Ectodermal cell (in vitro differentiated cells): Measurements from ENCODE around the gene SAMM50.

Experiments used
- H3K27ac ChIP-seq: 2 replicates; pipeline ENCODE4 v1.7.0; 2013; ENCODE audit warnings: mild to moderate bottlenecking, low read depth, low read length; ENCODE audit not compliant: insufficient read depth, poor library complexity, severe bottlenecking
- H3K27me3 ChIP-seq: 2 replicates; pipeline ENCODE4 v1.7.0; 2013; ENCODE audit warnings: mild to moderate bottlenecking, low read length; ENCODE audit not compliant: insufficient read depth, control insufficient read depth, poor library complexity, severe bottlenecking
- H3K36me3 ChIP-seq: one replicate; pipeline ENCODE4 v1.7.0; 2013; ENCODE audit warnings: low read length; ENCODE audit not compliant: control insufficient read depth, insufficient read depth
- H3K4me1 ChIP-seq: one replicate; pipeline ENCODE4 v1.7.0; 2013; ENCODE audit warnings: low read length; ENCODE audit not compliant: control insufficient read depth, insufficient read depth
- H3K4me3 ChIP-seq: 2 replicates; pipeline ENCODE4 v1.7.0; 2013; ENCODE audit warnings: low read depth, low read length, control low read depth; ENCODE audit not compliant: insufficient read depth
- H3K9me3 ChIP-seq: 2 replicates; pipeline ENCODE4 v1.7.0; 2013; ENCODE audit warnings: mild to moderate bottlenecking, low read length, moderate library complexity; ENCODE audit not compliant: control insufficient read depth
- WGBS, 2 experiments: methylation state at CpG; one replicate each; pipeline ENCODE4 v1.1.7; 2013; ENCODE audit warnings: missing lambda C conversion rate in 2 of 2; 5-methylcytosine and 5-hydroxymethylcytosine counted together

The SAMM50 gene

DNA sequence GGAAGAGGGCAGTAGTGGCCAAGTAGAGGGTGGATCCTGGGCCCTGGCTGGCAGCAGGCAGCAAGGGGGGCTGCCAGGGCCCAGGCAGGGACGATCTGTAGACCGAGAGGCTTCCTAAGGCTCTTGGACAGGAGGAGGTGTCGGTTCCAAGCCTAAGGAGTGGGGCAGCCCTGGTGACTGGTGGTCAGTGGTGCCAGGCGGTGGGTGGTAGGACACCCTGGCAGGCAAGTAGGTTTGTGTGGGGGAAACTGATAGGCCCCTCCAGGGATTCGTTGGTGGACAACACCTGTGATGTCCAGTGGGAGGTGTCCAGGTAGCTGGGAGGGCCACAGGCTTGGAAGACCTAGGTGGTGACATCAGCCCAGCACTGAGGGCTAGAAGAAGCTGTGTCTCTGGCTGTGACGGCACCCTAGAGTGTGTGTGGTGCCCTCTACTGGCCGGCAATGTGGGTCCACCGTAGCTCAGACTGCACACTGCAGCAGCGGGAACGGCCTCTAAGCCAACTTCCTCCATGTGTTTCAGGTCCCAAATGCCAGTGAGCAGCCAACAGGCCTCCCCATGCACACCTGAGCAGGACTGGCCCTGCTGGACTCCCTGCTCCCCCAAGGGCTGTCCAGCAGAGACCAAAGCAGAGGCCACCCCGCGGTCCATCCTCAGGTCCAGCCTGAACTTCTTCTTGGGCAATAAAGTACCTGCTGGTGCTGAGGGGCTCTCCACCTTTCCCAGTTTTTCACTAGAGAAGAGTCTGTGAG is 9.4 kb upstream of the SAMM50 start:
- Histone ChIP-seq H3K4me3 (no peak overlapping the region), H3K36me3 (peaks cover 4% of the 10 kb centered on the region), H3K27ac (no peak overlapping the region), H3K27me3 (no peaks in the 10 kb centered on the region), H3K4me1 (no peaks in the 10 kb centered on the region), H3K9me3 (no peaks in the 10 kb centered on the region)
- 72 to 74% methylated on average over 12 of the region's 12 CpGs for WGBS, 2 experiments

DNA sequence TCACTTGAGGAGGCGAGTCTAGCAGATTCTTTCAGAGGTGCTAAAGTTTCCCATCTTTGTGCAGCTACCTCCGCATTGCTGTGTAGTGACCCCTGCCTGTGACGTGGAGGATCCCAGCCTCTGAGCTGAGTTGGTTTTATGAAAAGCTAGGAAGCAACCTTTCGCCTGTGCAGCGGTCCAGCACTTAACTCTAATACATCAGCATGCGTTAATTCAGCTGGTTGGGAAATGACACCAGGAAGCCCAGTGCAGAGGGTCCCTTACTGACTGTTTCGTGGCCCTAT is 8.9 kb upstream of the SAMM50 start:
- H3K36me3 ChIP-seq = peaks cover 4% of the 10 kb centered on the region
- no peaks in the 10 kb centered on the region for H3K27me3 ChIP-seq
- no peak overlapping the region for H3K4me3 ChIP-seq
- H3K27ac ChIP-seq = no peak overlapping the region
- H3K4me1 ChIP-seq = no peaks in the 10 kb centered on the region
- H3K9me3 ChIP-seq = no peaks in the 10 kb centered on the region
- 92 to 93% methylated on average over 7 of the region's 7 CpGs for WGBS, 2 experiments

DNA sequence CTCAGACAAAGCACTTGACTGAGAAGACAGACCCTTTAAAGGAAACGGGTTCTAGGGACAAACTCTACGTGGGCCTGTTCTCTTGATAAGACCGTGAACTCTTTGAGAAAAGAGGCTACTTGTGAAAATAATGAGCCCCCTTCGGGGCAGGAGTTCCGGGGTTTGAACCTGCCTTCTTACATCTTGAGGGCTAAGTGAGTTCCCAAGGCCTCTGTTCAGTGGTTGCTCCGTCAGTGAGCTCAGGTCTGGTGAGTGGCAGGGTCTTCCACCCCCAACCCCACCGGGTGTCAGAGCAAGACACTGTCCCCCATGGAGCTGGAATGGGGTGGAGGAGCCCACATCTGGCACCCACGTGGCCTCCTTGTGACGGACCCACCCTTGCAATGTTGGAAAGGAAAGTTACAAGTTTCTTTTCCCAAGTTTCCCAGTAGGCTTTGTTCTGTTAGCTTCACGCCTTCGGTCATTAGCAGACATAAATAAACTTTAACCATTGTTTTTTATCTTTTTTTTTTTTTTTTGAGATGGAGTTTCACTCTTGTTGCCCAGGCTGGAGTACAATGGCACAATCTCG is 6.3 kb upstream of the SAMM50 start:
- no peaks in the 10 kb centered on the region for H3K36me3 ChIP-seq
- 92% methylated on average over 10 to 12 of the region's 12 CpGs for WGBS, 2 experiments

DNA sequence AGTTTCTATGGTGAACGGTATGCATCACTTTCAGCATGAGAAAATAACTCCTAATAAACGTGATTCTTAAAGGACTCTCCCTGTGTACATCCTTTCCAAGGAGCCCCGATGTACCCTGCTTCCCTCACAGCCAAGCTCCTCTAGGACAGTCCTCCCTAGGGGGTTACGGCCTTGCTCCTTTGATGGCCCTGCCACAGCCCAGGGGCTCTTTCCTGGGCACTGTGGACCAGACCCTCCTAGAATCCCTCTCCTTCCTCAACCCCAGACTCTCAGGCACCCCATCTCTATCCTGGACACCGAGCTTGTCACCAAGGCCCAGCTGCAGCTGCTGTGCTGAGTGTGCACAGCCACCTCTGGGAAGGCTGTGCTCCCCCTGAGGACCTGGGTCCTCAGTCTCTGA is 3.9 kb upstream of the SAMM50 start:
- Histone ChIP-seq H3K4me1 (peaks cover 6% of the 10 kb centered on the region), H3K27me3 (no peaks in the 10 kb centered on the region), H3K36me3 (no peaks in the 10 kb centered on the region), H3K9me3 (no peaks in the 10 kb centered on the region), H3K4me3 (no peak overlapping the region), H3K27ac (no peak overlapping the region)
- 88 to 89% methylated on average over 5 of the region's 5 CpGs for WGBS, 2 experiments

More for the DNA sequence above, 6.3 kb upstream of the SAMM50 start:
- Histone ChIP-seq H3K27me3 (no peaks in the 10 kb centered on the region), H3K9me3 (no peaks in the 10 kb centered on the region), H3K27ac (no peak overlapping the region), H3K4me3 (no peak overlapping the region), H3K4me1 (peaks cover under 1% of the 10 kb centered on the region)

DNA sequence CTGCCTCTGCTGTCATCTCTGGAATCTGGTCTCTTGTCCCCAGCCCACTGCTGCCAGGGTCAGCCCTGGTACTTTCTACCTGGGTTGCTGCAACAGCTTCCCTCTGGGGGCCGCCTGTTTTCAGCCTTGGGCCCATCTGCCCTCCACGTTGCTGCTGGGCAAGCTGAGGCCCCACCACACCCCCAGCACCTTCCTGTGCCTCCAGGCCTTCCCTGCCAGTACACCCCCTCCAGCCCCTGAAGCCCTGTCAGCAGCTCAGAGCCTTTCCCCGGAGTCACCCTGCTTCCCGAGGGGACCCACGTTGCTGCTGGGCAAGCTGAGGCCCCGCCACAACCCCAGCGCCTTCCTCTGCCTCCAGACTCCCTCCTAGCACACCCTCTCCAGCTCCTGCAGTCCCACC is 3.3 kb upstream of the SAMM50 start:
- WGBS, 2 experiments = 66% methylated on average over 7 of the region's 7 CpGs
- no peak overlapping the region for H3K27ac ChIP-seq
- H3K4me1 ChIP-seq = peaks cover 6% of the 10 kb centered on the region
- H3K4me3 ChIP-seq = no peak overlapping the region
- H3K9me3 ChIP-seq = no peaks in the 10 kb centered on the region
- no peaks in the 10 kb centered on the region for H3K36me3 ChIP-seq
- no peaks in the 10 kb centered on the region for H3K27me3 ChIP-seq

DNA sequence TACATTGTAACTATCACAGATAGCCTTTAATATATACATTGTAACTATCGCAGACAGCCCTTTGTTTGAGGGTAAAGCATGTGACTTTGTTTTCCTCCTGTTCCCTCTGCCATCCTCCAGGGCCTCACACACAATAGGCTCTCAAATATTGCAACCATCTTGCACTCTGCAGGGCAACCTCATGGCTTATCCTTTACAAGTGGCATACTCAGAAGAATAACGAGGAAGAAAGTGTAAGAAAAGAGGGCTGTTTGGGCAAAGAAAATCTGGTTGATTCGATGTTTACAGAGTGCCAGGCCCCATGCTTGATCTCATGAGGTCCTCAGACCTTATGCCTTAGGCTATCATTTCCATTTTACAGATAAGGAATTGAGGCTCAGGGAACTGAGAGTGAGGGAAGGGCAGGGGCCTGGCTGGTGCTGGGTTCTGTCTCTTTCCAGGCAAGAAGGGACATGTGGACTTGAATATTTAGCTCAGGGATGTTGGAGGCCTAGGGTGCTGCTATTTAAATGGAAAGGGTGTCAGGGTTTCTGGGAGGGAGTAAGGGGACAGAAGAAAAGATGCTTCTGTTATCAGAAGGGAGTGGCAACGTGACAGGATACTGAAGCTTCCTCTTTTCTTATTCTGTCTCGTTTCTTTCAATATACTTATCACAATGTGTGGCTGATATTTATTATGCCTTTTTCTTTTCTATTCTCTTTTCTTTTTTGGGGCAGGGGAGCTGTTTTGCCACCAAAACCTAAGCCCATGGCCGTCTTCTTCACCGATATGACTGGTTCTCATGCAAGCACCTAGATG is 1.1 kb upstream of the SAMM50 start:
- no peaks in the 10 kb centered on the region for H3K27me3 ChIP-seq
- 54 to 56% methylated on average over 6 of the region's 7 CpGs for WGBS, 2 experiments
- no peak overlapping the region for H3K27ac ChIP-seq
- no peaks in the 10 kb centered on the region for H3K36me3 ChIP-seq
- no peaks in the 10 kb centered on the region for H3K9me3 ChIP-seq
- H3K4me3 ChIP-seq = peak overlapping the region; percentile 88
- peaks cover 6% of the 10 kb centered on the region for H3K4me1 ChIP-seq

DNA sequence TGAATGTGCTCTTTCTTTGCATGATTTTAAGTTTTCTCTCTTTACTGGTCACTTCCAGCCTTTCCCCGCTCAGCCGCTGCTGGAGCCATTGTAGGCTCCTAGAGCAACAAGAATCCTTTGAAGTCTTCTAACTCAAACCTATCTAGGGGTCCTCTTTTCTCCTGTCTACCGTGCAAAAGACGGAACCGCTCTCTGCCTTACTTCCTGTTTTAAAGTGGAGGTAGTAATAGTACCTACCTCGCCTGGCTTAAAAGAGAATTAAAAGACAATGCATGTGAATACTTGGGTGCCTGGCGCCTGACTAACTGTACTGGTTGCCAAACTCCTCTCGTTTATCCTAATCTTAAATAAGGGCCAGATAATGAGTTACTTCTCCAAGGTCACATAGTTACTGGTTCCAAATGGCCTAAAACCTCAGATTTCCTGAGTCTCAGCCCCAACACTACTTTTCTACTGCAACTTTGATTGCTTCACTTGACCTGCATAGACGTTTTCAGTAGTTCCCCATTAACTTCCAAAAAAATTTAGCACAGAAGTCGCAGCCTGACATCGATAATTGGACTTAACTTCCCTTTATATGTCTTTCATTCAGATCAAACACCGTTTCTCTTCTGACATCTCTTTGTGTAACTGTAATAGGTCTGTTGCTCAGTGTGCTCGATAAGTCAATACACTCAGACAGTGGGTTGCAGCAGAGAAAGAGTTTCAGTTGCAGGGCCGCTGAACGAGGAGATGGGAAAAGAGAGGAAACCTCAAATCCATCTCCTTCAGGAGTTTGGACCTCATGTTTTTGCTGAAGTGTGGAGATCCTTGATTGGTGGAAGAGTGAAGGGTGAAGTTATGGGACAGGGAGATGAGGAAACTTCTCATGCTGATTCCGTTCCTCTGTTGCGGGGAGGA is 891 bp downstream of the SAMM50 start:
- Histone ChIP-seq H3K4me1 (peaks cover 6% of the 10 kb centered on the region), H3K4me3 (peak overlapping the region; percentile 88), H3K36me3 (no peaks in the 10 kb centered on the region), H3K9me3 (no peaks in the 10 kb centered on the region), H3K27me3 (no peaks in the 10 kb centered on the region), H3K27ac (peak overlapping the region; percentile 55)
- WGBS, 2 experiments = 48% methylated on average over 17 of the region's 17 CpGs

DNA sequence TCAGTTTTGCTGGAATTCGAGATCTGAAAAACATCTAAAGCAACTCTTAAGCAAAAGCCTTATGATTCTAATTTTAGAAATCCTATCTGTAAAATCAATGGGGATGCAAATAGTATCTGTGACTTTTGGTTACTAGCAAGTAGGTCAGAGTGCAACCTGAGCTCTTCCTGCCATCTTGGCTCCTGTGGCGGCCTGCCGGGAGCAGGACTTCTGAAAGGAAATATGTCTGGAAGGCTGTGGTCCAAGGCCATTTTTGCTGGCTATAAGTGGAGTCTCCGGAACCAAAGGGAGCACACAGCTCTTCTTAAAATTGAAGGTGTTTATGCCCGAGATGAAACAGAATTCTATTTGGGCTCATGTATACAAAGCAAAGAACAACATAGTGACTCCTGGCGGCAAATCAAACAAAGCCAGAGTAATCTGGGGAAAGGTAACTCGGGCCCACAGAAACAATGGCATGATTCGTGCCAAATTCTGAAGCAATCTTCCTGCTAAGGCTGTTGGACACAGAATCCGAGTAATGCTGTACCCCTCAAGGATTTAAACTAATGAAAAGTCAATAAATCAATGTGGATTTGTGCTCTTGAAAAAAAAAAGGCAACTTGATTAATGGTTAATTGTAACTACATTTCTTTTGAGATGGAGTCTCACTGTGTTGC is 1.7 kb downstream of the SAMM50 start:
- H3K36me3 ChIP-seq = no peaks in the 10 kb centered on the region
- peaks cover 6% of the 10 kb centered on the region for H3K4me1 ChIP-seq
- H3K27ac ChIP-seq = no peak overlapping the region
- H3K9me3 ChIP-seq = no peaks in the 10 kb centered on the region
- 91 to 95% methylated on average over 9 of the region's 9 CpGs for WGBS, 2 experiments
- H3K4me3 ChIP-seq = no peak overlapping the region
- H3K27me3 ChIP-seq = no peaks in the 10 kb centered on the region

DNA sequence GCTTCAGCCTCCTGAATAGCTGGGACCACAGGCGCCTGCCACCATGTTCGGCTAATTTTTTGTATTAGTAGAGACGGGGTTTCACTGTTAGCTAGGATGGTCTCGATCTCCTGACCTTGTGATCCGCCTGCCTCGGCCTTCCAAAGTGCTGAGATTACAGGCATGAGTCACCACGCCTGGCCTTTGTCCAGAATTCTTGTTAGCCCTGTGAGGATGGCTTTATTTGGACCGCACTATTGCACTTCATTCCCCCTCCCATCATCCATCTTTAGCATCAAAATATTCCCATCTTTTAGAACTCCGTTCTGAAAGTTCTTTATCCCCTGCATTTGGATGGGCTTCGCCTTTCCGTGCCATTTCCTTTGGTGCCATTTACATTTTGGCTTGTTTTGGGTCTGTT is 2.6 kb downstream of the SAMM50 start:
- H3K36me3 ChIP-seq = no peaks in the 10 kb centered on the region
- H3K9me3 ChIP-seq = no peaks in the 10 kb centered on the region
- H3K27me3 ChIP-seq = no peaks in the 10 kb centered on the region
- 92 to 94% methylated on average over 11 of the region's 11 CpGs for WGBS, 2 experiments
- no peak overlapping the region for H3K4me3 ChIP-seq
- no peak overlapping the region for H3K27ac ChIP-seq
- peaks cover 6% of the 10 kb centered on the region for H3K4me1 ChIP-seq
